Hepatocyte (in vitro differentiated cells): ENCODE results near the gene PRSS8. TPM values are rescaled to one million over a fixed set of nuclear protein-coding genes. Genes with fewer than 3 reads are reported as not detected.

Experiments
- DNase-seq: peaks from one replicate; pipeline ENCODE4 v3.0.0-alpha.2; 2016; ENCODE audit warnings: low spot score
- H2AFZ ChIP-seq: fragments of 200-600 bp; sonication (generic); 2 replicates; pipeline ENCODE4 v1.6.0; 2016; ENCODE audit warnings: antibody characterized with exemption, mild to moderate bottlenecking
- H3K27ac ChIP-seq: fragments of 200-600 bp; sonication (generic); 2 replicates; pipeline ENCODE4 v1.5.1; 2016; ENCODE audit warnings: mild to moderate bottlenecking
- H3K27me3 ChIP-seq: fragments of 200-600 bp; sonication (generic); 2 replicates; pipeline ENCODE4 v1.6.1; 2016
- H3K36me3 ChIP-seq: fragments of 200-600 bp; sonication (generic); replicated peaks from 2 replicates; pipeline ENCODE4 v1.5.1; 2016; ENCODE audit warnings: low read depth; ENCODE audit not compliant: insufficient read depth
- H3K4me1 ChIP-seq: fragments of 200-600 bp; sonication (generic); 2 replicates; pipeline ENCODE4 v1.5.1; 2016; ENCODE audit warnings: mild to moderate bottlenecking, moderate library complexity; ENCODE audit not compliant: insufficient read depth
- H3K4me2 ChIP-seq: fragments of 200-600 bp; sonication (generic); 2 replicates; pipeline ENCODE4 v1.6.0; 2016
- H3K4me3 ChIP-seq: fragments of 200-600 bp; sonication (generic); 2 replicates; pipeline ENCODE4 v1.5.1; 2016; ENCODE audit warnings: mild to moderate bottlenecking
- H3K79me2 ChIP-seq: fragments of 200-600 bp; sonication (generic); 2 replicates; pipeline ENCODE4 v1.6.0; 2017; ENCODE audit warnings: mild to moderate bottlenecking
- H3K9me2 ChIP-seq: fragments of 200-600 bp; sonication (generic); replicated peaks from 2 replicates; pipeline ENCODE4 v1.6.0; 2017; ENCODE audit warnings: mild to moderate bottlenecking; ENCODE audit not compliant: insufficient read depth
- H3K9me3 ChIP-seq: fragments of 200-600 bp; sonication (generic); 2 replicates; pipeline ENCODE4 v1.5.1; 2016; ENCODE audit warnings: low read depth, mild to moderate bottlenecking
- H4K20me1 ChIP-seq: fragments of 200-600 bp; sonication (generic); 2 replicates; pipeline ENCODE4 v1.6.0; 2016; ENCODE audit warnings: mild to moderate bottlenecking; ENCODE audit not compliant: insufficient read depth, poor library complexity, severe bottlenecking
- EZH2 ChIP-seq: fragments of 200-600 bp; sonication (generic); IDR thresholded peaks from 2 replicates; pipeline ENCODE4 v1.6.1; 2016; ENCODE audit warnings: antibody characterized with exemption, mild to moderate bottlenecking, borderline replicate concordance
- EZH2phosphoT487 ChIP-seq: fragments of 200-600 bp; sonication (generic); IDR thresholded peaks from one replicate; pipeline ENCODE4 v1.6.1; 2018; ENCODE audit warnings: antibody characterized with exemption, mild to moderate bottlenecking, low read depth, moderate library complexity; ENCODE audit not compliant: unreplicated experiment, severe bottlenecking
- WGBS: methylation state at CpG from one replicate; pipeline ENCODE4 v1.1.6; 2016; ENCODE audit warnings: low lambda C conversion rate; ENCODE audit errors: missing lambda C conversion rate; 5-methylcytosine and 5-hydroxymethylcytosine counted together
- polyA plus RNA-seq: library from polyadenylated mRNA; unstranded; fragments of >200 nt; fragmentation: Nextera tagmentation; extraction: Ambion mirVana; gene quantifications from 2 replicates; pipeline ENCODE4 v1.2.1, GENCODE V29; 2016
- small RNA-seq: library from RNA; depleted of rRNA; stranded (forward); fragments of <200 nt; gene quantifications from one replicate; pipeline ENCODE3, GENCODE V24; 2014
- total RNA-seq: library from RNA; depleted of rRNA; stranded (reverse); fragments of >200 nt; gene quantifications from 2 replicates; pipeline ENCODE4 v1.2.3, GENCODE V29; 2014
- TF ChIP-seq, protein P1 (sequence below): fragments of 200-600 bp; sonication (generic); IDR thresholded peaks from 2 replicates; pipeline ENCODE4 v1.5.1; 2016; ENCODE audit warnings: antibody characterized with exemption, mild to moderate bottlenecking; ENCODE audit not compliant: poor library complexity

Gene PRSS8
- total and polyA plus RNA-seq, 2 experiments from 2014 or later: 155 to 320 TPM

DNA sequence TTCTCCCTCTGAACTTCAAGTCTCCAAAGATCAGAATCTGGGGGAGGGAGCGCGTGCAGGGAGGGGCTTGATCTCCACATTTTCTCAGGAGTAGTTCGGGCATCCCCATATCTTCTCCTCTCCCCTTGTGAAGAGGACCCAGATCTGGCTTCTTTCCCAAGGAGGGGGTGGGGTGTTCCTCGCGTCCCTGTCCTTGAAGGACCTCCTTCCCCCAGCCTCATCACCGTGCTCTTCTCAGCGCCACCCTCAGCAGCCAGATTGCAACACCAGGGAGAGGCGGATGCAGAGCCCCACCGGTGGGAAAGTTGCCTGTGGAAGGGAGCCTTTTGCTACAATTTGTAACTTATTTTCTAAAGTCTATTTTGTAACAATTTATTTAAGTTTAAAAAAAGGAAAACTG is 52.4 kb downstream of the PRSS8 start:
- Histone ChIP-seq H3K27me3 (no peaks in the 10 kb centered on the region), H3K4me3 (no peak overlapping the region), H4K20me1 (no peaks in the 10 kb centered on the region), H3K79me2 (peaks cover 3% of the 10 kb centered on the region), H3K4me1 (no peaks in the 10 kb centered on the region), H3K27ac (no peak overlapping the region), H3K36me3 (no peaks in the 10 kb centered on the region), H3K9me2 (no peaks in the 10 kb centered on the region), H3K9me3 (no peaks in the 10 kb centered on the region), H3K4me2 (no peak overlapping the region), H2AFZ (no peak overlapping the region)
- DNase-seq: peak; percentile 3
- 85% methylated on average over 9 of the region's 9 CpGs for WGBS
- TF ChIP-seq EZH2: no peak
- TF ChIP-seq, protein P1, sequence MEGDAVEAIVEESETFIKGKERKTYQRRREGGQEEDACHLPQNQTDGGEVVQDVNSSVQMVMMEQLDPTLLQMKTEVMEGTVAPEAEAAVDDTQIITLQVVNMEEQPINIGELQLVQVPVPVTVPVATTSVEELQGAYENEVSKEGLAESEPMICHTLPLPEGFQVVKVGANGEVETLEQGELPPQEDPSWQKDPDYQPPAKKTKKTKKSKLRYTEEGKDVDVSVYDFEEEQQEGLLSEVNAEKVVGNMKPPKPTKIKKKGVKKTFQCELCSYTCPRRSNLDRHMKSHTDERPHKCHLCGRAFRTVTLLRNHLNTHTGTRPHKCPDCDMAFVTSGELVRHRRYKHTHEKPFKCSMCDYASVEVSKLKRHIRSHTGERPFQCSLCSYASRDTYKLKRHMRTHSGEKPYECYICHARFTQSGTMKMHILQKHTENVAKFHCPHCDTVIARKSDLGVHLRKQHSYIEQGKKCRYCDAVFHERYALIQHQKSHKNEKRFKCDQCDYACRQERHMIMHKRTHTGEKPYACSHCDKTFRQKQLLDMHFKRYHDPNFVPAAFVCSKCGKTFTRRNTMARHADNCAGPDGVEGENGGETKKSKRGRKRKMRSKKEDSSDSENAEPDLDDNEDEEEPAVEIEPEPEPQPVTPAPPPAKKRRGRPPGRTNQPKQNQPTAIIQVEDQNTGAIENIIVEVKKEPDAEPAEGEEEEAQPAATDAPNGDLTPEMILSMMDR: no peak
- no peak for TF ChIP-seq EZH2phosphoT487

GRCh38 chr16:31082368-31083045 is 53.0 kb downstream of the PRSS8 start:
- DNase-seq: peak; percentile 3
- no peaks in the 10 kb centered on the region for H3K9me3 ChIP-seq
- no peaks in the 10 kb centered on the region for H3K27me3 ChIP-seq
- peaks cover 8% of the 10 kb centered on the region for H3K79me2 ChIP-seq
- no peak overlapping the region for H2AFZ ChIP-seq
- no peak overlapping the region for H3K27ac ChIP-seq
- no peaks in the 10 kb centered on the region for H3K36me3 ChIP-seq
- no peak overlapping the region for H3K4me2 ChIP-seq
- WGBS: 91% methylated on average over 12 of the region's 14 CpGs
- TF ChIP-seq, protein P1: no peak
- TF ChIP-seq EZH2: no peak
- no peak for TF ChIP-seq EZH2phosphoT487
- no peaks in the 10 kb centered on the region for H3K9me2 ChIP-seq
- no peaks in the 10 kb centered on the region for H3K4me1 ChIP-seq
- H3K4me3 ChIP-seq: no peak overlapping the region
- H4K20me1 ChIP-seq: no peaks in the 10 kb centered on the region

Small RNA genes within 50 kb of the gene (small RNA-seq; reads per million reads assigned to genes)
- gene AC009088.4: not detected
- gene NDUFA3P6: not detected

Other genes starting within 250 kb of the PRSS8 start
- 21.4 and 25.7 TPM in 2 replicates for gene BCL7C, start 241.7 kb downstream of the PRSS8 start, total RNA-seq
- 54.1 and 57.3 TPM in 2 replicates for gene BCL7C, start 241.7 kb downstream of the PRSS8 start, polyA plus RNA-seq
- 1.1 and 1.7 TPM in 2 replicates for gene CTF1, start 239.1 kb downstream of the PRSS8 start, total RNA-seq
- gene CTF1, start 239.1 kb downstream of the PRSS8 start, polyA plus RNA-seq: 13.0 and 18.2 TPM in 2 replicates
- gene FBXL19, start 212.2 kb downstream of the PRSS8 start, total RNA-seq: 15.6 and 19.4 TPM in 2 replicates
- gene FBXL19, start 212.2 kb downstream of the PRSS8 start, polyA plus RNA-seq: 2.1 and 3.6 TPM in 2 replicates
- gene ORAI3, start 186.7 kb downstream of the PRSS8 start, total RNA-seq: 42.4 and 52.5 TPM in 2 replicates
- gene ORAI3, start 186.7 kb downstream of the PRSS8 start, polyA plus RNA-seq: 54.0 and 56.9 TPM in 2 replicates
- gene SETD1A, start 178.0 kb downstream of the PRSS8 start, total RNA-seq: 1.8 and 2.7 TPM in 2 replicates
- 2.2 and 2.3 TPM in 2 replicates for gene SETD1A, start 178.0 kb downstream of the PRSS8 start, polyA plus RNA-seq
- 17.5 and 18.1 TPM in 2 replicates for gene HSD3B7, start 150.5 kb downstream of the PRSS8 start, total RNA-seq
- 16.7 and 20.8 TPM in 2 replicates for gene HSD3B7, start 150.5 kb downstream of the PRSS8 start, polyA plus RNA-seq
- 0.87 and 1.6 TPM in 2 replicates for gene STX1B, start 125.1 kb downstream of the PRSS8 start, total RNA-seq
- gene STX1B, start 125.1 kb downstream of the PRSS8 start, polyA plus RNA-seq: 2.0 and 2.7 TPM in 2 replicates
- 23.2 and 25.9 TPM in 2 replicates for gene STX4, start 102.2 kb downstream of the PRSS8 start, total RNA-seq
- gene STX4, start 102.2 kb downstream of the PRSS8 start, polyA plus RNA-seq: 72.4 and 90.4 TPM in 2 replicates
- 6.9 and 8.1 TPM in 2 replicates for gene ZNF668, start 61.5 kb downstream of the PRSS8 start, total RNA-seq
- gene ZNF668, start 61.5 kb downstream of the PRSS8 start, polyA plus RNA-seq: 12.4 and 13.0 TPM in 2 replicates
- gene ZNF646, start 61.3 kb downstream of the PRSS8 start, total RNA-seq: 6.2 and 9.1 TPM in 2 replicates
- 3.1 and 4.8 TPM in 2 replicates for gene ZNF646, start 61.3 kb downstream of the PRSS8 start, polyA plus RNA-seq
- 1.5 and 2.2 TPM in 2 replicates for gene PRSS53, start 46.8 kb downstream of the PRSS8 start, total RNA-seq
- gene PRSS53, start 46.8 kb downstream of the PRSS8 start, polyA plus RNA-seq: 0.39 and 0.66 TPM in 2 replicates
- 105 and 128 TPM in 2 replicates for gene VKORC1, start 40.9 kb downstream of the PRSS8 start, total RNA-seq
- 195 and 228 TPM in 2 replicates for gene VKORC1, start 40.9 kb downstream of the PRSS8 start, polyA plus RNA-seq
- gene BCKDK, start 27.3 kb downstream of the PRSS8 start, total RNA-seq: 27.3 and 30.9 TPM in 2 replicates
- 62.1 and 75.2 TPM in 2 replicates for gene BCKDK, start 27.3 kb downstream of the PRSS8 start, polyA plus RNA-seq
- 44.2 and 53.4 TPM in 2 replicates for gene KAT8, start 18.1 kb downstream of the PRSS8 start, total RNA-seq
- 33.9 and 34.8 TPM in 2 replicates for gene KAT8, start 18.1 kb downstream of the PRSS8 start, polyA plus RNA-seq
- 0.63 and 2.9 TPM in 2 replicates for gene PRSS36, start 14.3 kb upstream of the PRSS8 start, total RNA-seq
- 1.4 and 2.1 TPM in 2 replicates for gene PRSS36, start 14.3 kb upstream of the PRSS8 start, polyA plus RNA-seq
- 39.7 and 47.4 TPM in 2 replicates for gene FUS, start 44.4 kb upstream of the PRSS8 start, total RNA-seq
- 327 and 345 TPM in 2 replicates for gene FUS, start 44.4 kb upstream of the PRSS8 start, polyA plus RNA-seq
- 9.4 and 15.1 TPM in 2 replicates for gene PYCARD, start 67.0 kb upstream of the PRSS8 start, total RNA-seq
- gene PYCARD, start 67.0 kb upstream of the PRSS8 start, polyA plus RNA-seq: 13.8 and 16.1 TPM in 2 replicates
- gene TRIM72, start 78.4 kb upstream of the PRSS8 start, total RNA-seq: 0.04 TPM in 1 of 2 replicates, not detected in the other
- gene TRIM72, start 78.4 kb upstream of the PRSS8 start, polyA plus RNA-seq: not detected in 2 replicates
- not detected in 2 replicates for gene PYDC1, start 81.4 kb upstream of the PRSS8 start, total RNA-seq
- gene PYDC1, start 81.4 kb upstream of the PRSS8 start, polyA plus RNA-seq: not detected in 2 replicates
- gene ITGAM, start 124.2 kb upstream of the PRSS8 start, total RNA-seq: 0.32 and 2.5 TPM in 2 replicates
- gene ITGAM, start 124.2 kb upstream of the PRSS8 start, polyA plus RNA-seq: not detected in 2 replicates
- gene ITGAX, start 219.4 kb upstream of the PRSS8 start, total RNA-seq: 0.52 and 0.60 TPM in 2 replicates
- 0.43 and 0.50 TPM in 2 replicates for gene ITGAX, start 219.4 kb upstream of the PRSS8 start, polyA plus RNA-seq